ENCODE data around the gene RXRA.

RXRA gene

DNA sequence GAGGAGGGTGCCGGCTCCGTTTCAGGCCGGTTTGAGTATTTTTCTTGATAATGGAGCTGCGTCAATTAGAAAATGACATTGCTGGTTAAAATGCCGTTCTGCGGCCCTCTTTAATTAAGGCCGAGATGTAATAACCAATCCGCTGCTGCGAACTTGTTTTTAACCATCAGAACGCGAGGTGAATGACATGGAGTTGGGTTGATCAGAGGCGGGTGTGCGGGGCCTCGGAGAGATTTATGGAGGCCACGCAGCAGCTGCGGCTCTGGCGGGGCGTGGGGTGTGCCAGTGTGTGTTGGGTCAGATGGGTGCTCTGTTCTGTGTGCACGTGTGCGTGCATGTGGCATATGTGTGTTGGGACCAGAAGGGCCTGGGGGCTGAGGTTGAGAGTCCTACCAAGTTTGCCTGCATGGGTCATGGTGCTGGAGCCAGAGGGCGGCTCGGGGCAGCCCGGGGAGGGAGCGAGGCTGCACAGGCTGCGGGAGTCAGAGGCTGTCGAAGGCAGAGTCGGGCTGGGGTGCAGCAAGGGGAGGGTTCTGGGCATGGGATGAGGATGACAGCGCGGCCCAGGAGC, 25.4 kb downstream of the RXRA start:
- H3K36me3 Mint-ChIP-seq (ENCODE audit: low read depth): no peaks in the 10 kb centered on the region
- H3K9me3 Mint-ChIP-seq: no peaks in the 10 kb centered on the region
- H3K27me3 Mint-ChIP-seq (ENCODE audit: low read depth, poor library complexity): peaks cover 2% of the 10 kb centered on the region
- H3K27ac Mint-ChIP-seq: peak overlapping the region; percentile 33
- no peak overlapping the region for H3K4me3 Mint-ChIP-seq
- TF ChIP-seq, protein P1, sequence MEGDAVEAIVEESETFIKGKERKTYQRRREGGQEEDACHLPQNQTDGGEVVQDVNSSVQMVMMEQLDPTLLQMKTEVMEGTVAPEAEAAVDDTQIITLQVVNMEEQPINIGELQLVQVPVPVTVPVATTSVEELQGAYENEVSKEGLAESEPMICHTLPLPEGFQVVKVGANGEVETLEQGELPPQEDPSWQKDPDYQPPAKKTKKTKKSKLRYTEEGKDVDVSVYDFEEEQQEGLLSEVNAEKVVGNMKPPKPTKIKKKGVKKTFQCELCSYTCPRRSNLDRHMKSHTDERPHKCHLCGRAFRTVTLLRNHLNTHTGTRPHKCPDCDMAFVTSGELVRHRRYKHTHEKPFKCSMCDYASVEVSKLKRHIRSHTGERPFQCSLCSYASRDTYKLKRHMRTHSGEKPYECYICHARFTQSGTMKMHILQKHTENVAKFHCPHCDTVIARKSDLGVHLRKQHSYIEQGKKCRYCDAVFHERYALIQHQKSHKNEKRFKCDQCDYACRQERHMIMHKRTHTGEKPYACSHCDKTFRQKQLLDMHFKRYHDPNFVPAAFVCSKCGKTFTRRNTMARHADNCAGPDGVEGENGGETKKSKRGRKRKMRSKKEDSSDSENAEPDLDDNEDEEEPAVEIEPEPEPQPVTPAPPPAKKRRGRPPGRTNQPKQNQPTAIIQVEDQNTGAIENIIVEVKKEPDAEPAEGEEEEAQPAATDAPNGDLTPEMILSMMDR (IDR thresholded peaks at IDR 0.05): no peak
- no peak for DNase-seq
- peaks cover 48% of the 10 kb centered on the region for H3K4me1 Mint-ChIP-seq

DNA sequence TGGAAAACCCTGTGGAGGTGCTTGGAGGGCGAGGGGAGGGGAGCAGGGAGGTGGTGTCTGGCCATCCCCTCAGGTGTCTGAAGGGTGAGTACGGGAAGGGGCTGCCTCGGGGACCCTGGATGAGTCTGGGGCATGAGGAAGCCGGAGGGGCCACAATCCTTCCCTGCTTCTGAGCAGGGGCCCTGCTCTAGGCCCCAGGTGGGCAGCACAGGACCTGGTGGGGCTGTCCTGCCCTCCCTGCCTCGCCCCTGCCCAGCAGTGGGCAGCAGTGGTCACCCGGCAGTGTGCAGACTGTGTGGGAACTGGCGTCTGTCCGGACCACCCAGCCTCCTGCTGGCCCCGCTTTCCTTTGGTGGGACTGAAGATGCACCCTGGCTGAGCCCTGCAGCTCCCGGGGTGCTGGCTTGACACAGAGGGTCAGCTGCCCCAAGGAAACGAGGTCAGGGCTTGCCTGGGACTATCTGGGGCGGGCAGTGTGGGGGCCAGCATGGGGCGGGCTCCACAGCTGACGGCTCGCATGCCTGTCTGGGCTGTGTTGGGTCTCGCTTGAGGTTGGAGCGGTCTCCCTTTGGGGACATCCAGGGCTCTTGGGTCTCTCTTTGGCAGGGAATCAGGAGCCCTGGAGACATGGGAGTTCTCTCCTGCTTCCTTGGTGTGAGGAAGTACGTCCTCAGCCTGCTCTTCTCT, 26.1 kb downstream of the RXRA start:
- Mint-ChIP-seq H3K4me1 (peaks cover 45% of the 10 kb centered on the region), H3K9me3 (no peaks in the 10 kb centered on the region), H3K4me3 (no peak overlapping the region), H3K27ac (no peak overlapping the region), H3K36me3 (ENCODE audit: low read depth) (no peaks in the 10 kb centered on the region), H3K27me3 (ENCODE audit: low read depth, poor library complexity) (peaks cover 2% of the 10 kb centered on the region)
- no peak for DNase-seq
- TF ChIP-seq, protein P1 (IDR thresholded peaks at IDR 0.05): no peak

DNA sequence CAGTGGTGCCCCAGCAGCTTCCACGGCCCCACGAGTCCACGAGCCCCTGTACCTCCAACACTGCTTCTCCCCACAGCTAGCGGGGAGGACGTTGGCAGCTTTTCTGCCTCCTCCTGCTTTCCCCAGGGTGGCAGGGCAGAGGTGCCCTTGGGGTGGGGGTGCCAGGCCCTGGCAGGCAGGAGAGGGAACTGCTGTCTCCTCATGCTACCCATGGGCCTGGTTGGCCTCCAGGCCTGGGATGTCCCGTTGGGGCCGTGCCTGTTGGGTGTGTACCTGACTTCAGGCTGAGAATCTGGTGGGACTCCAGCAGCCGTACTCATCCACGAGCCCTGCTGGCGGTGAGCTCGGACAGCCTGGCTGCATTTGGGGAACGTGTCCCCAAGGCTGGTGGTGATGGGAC, 27.3 kb downstream of the RXRA start:
- no peak for DNase-seq
- TF ChIP-seq, protein P1 (IDR thresholded peaks at IDR 0.05): no peak
- H3K27me3 Mint-ChIP-seq (ENCODE audit: low read depth, poor library complexity): peaks cover 2% of the 10 kb centered on the region
- no peak overlapping the region for H3K27ac Mint-ChIP-seq
- peaks cover 41% of the 10 kb centered on the region for H3K4me1 Mint-ChIP-seq
- no peak overlapping the region for H3K4me3 Mint-ChIP-seq
- H3K9me3 Mint-ChIP-seq: no peaks in the 10 kb centered on the region
- H3K36me3 Mint-ChIP-seq (ENCODE audit: low read depth): no peaks in the 10 kb centered on the region

DNA sequence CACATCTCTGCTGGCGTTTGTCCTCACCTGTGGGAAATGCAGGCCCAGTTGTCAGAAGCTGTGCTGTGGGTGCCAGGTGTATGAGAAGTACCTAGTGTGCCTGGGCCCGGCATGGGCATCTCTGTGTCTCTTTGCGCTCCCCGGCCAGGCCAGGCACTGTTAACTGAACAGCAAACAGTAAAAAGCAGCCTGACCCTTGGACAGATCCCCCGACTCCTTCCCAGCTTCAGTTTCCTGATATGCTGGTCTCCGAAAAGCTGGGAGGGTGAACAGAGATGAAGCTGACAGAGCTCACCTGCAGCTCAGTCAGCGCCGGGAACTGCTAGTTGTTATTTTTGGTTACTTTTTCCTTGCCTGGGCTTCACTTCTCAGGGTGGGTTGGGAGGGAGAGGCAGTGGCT, 28.9 kb downstream of the RXRA start:
- DNase-seq: no peak
- no peak overlapping the region for H3K4me3 Mint-ChIP-seq
- H3K4me1 Mint-ChIP-seq: peaks cover 37% of the 10 kb centered on the region
- no peaks in the 10 kb centered on the region for H3K9me3 Mint-ChIP-seq
- no peaks in the 10 kb centered on the region for H3K36me3 Mint-ChIP-seq (ENCODE audit: low read depth)
- H3K27me3 Mint-ChIP-seq (ENCODE audit: low read depth, poor library complexity): peaks cover 2% of the 10 kb centered on the region
- TF ChIP-seq, protein P1 (IDR thresholded peaks at IDR 0.05): no peak
- H3K27ac Mint-ChIP-seq: peak overlapping the region; percentile 25

DNA sequence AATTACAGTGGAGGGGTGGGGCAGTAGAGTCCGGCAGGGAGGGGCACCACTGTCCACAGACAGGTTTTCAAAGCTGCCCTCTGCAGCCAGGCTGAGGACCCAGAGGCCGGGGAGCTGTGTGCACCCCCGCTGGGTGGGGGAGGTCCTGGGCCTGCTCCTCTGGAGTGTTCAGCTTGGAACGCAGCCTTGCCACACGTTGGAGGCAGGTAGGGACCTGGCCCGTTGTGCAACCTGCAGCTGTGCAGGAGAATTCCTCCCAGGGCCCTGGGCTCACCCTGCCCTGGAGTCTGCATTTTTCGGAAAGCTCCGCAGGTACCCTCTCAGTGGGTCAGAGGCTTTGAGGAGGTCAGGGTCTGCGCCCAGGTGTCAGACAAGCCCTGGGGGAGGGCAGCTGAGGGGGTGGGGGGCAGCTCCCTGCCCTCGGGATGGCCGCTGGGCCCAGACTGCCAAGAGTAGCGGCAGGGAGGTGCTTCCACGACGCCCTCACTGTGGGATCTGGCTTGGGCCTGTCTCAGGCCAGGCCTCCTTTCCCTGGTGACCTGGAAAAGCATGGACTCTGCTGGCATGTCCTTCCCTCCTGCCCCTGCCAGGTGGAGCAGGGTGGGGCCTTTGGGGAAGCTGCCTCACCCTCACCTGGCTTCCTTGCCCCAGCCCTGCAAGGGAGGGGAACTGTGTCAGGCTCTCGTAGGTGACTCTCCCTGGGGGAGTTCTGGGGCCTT, 29.5 kb downstream of the RXRA start:
- H3K27ac Mint-ChIP-seq: no peak overlapping the region
- H3K27me3 Mint-ChIP-seq (ENCODE audit: low read depth, poor library complexity): peaks cover 2% of the 10 kb centered on the region
- no peak overlapping the region for H3K4me3 Mint-ChIP-seq
- H3K9me3 Mint-ChIP-seq: no peaks in the 10 kb centered on the region
- H3K36me3 Mint-ChIP-seq (ENCODE audit: low read depth): no peaks in the 10 kb centered on the region
- peaks cover 35% of the 10 kb centered on the region for H3K4me1 Mint-ChIP-seq
- no peak for DNase-seq
- TF ChIP-seq, protein P1 (IDR thresholded peaks at IDR 0.05): no peak

All from nephron progenitor cell (in vitro differentiated cells).